Breast epithelium (tissue), 4 donors: ENCODE measurements around the gene LMTK2. TPM values are rescaled to one million over a fixed set of nuclear protein-coding genes. Genes with fewer than 3 reads are reported as not detected.

ENCODE experiments used
- DNase-seq, 2 donors: peaks; one replicate each; pipeline ENCODE4 v3.0.0-alpha.2; 2019; ENCODE audit warnings: low spot score in 2 of 2
- H3K27ac ChIP-seq, 2 donors: fragments of 200-600 bp; sonication (generic) in 1 of 2; one replicate each; pipeline ENCODE4 v1.5.1; 2016 to 2019; ENCODE audit warnings: mild to moderate bottlenecking in 1 of 2
- H3K27me3 ChIP-seq, 2 donors: fragments of 200-600 bp; sonication (generic) in 1 of 2; one replicate each; pipeline versions ENCODE4 v1.5.1 to v1.6.0; 2017 to 2019; ENCODE audit warnings: control low read depth in 1 of 2, mild to moderate bottlenecking in 1 of 2
- H3K36me3 ChIP-seq: fragments of 200-600 bp; one replicate; pipeline ENCODE4 v1.5.1; 2019
- H3K4me1 ChIP-seq, 2 donors: fragments of 200-600 bp; sonication (generic); one replicate each; pipeline ENCODE4 v1.5.1; 2016 to 2019; ENCODE audit warnings: control low read depth in 1 of 2
- H3K4me3 ChIP-seq, 3 donors: fragments of 200-600 bp; sonication (generic); 1 replicate in 2 of 3; 2 replicates in 1 of 3; pipeline ENCODE4 v1.5.1; 2016 to 2019; ENCODE audit warnings: mild to moderate bottlenecking in 3 of 3, moderate library complexity in 2 of 3
- H3K9me3 ChIP-seq, 2 donors: fragments of 200-600 bp; sonication (generic) in 1 of 2; one replicate each; pipeline ENCODE4 v1.5.1; 2016 to 2019; ENCODE audit warnings: control low read depth in 1 of 2
- POLR2A ChIP-seq: fragments of 450-650 bp; IDR thresholded peaks from one replicate; pipeline ENCODE4 v1.6.1; 2016; ENCODE audit warnings: antibody characterized with exemption, mild to moderate bottlenecking, moderate library complexity
- POLR2AphosphoS5 ChIP-seq, 3 donors: sonication (generic); formaldehyde crosslinking; IDR thresholded peaks; one replicate each; pipeline ENCODE4 v1.6.1; 2017; ENCODE audit warnings: antibody characterized with exemption in 3 of 3
- intact Hi-C: fragments of 100-400 bp; cut with DNase I; formaldehyde crosslinking; loops from one replicate; pipeline ENCODE4 v1.15.1; 2023; ENCODE audit warnings: low total_unique reads
- total RNA-seq, 3 donors: library from RNA; depleted of rRNA; stranded (reverse); fragments of >200 nt; gene quantifications; one replicate each; pipeline ENCODE4 v1.1.0, GENCODE V29; 2016
- TF ChIP-seq, protein P1 (sequence below), 3 donors: fragments of 450-650 bp; IDR thresholded peaks; one replicate each; pipeline ENCODE4 v1.5.1; 2016 to 2017; ENCODE audit warnings: antibody characterized with exemption in 3 of 3, mild to moderate bottlenecking in 3 of 3, moderate library complexity in 3 of 3

The LMTK2 gene
- total RNA-seq, 3 donors from 2014 or later: 9.4 to 16.7 (median 14.1) TPM

DNA sequence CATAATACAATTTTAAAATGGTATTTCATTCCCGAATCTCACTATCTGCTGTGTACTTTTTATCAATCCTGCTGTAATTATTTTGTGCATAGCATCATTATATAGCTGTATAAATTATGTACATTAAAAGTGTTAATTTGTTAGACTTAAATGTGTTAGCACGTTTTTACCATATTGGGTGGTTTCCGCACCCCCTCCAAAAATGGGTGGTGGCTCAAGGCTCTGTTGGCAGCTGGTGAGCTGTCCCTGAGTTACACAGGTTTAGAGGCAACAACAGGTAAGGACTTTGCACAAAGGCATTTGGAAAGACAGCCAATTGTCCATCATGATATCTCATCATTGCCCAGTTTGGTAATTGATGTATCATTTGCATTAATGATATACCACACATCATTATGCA, 18.6 kb upstream of the LMTK2 start:
- peaks cover 0 to 5% of the 10 kb centered on the region in 2 donors for H3K9me3 ChIP-seq
- H3K36me3 ChIP-seq: no peaks in the 10 kb centered on the region
- H3K4me1 ChIP-seq: no peaks in the 10 kb centered on the region
- no peaks in the 10 kb centered on the region for H3K27me3 ChIP-seq
- no peak for DNase-seq
- TF ChIP-seq POLR2AphosphoS5 (IDR thresholded peaks at IDR 0.05): no peak
- TF ChIP-seq, protein P1, sequence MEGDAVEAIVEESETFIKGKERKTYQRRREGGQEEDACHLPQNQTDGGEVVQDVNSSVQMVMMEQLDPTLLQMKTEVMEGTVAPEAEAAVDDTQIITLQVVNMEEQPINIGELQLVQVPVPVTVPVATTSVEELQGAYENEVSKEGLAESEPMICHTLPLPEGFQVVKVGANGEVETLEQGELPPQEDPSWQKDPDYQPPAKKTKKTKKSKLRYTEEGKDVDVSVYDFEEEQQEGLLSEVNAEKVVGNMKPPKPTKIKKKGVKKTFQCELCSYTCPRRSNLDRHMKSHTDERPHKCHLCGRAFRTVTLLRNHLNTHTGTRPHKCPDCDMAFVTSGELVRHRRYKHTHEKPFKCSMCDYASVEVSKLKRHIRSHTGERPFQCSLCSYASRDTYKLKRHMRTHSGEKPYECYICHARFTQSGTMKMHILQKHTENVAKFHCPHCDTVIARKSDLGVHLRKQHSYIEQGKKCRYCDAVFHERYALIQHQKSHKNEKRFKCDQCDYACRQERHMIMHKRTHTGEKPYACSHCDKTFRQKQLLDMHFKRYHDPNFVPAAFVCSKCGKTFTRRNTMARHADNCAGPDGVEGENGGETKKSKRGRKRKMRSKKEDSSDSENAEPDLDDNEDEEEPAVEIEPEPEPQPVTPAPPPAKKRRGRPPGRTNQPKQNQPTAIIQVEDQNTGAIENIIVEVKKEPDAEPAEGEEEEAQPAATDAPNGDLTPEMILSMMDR (IDR thresholded peaks at IDR 0.05): no peak
- TF ChIP-seq POLR2A: no peak
- H3K4me3 ChIP-seq: no peak overlapping the region
- intact Hi-C loops: no loop called here
- no peak overlapping the region for H3K27ac ChIP-seq

- peaks cover 0 to 16% of the 10 kb centered on the region in 2 donors for H3K9me3 ChIP-seq
- no peaks in the 10 kb centered on the region for H3K36me3 ChIP-seq
- no peaks in the 10 kb centered on the region for H3K4me1 ChIP-seq
- TF ChIP-seq POLR2A (no peak), POLR2AphosphoS5 (IDR thresholded peaks at IDR 0.05) (no peak)
- TF ChIP-seq, protein P1 (IDR thresholded peaks at IDR 0.05): no peak
- no peaks in the 10 kb centered on the region for H3K27me3 ChIP-seq
- H3K4me3 ChIP-seq: no peak overlapping the region
- intact Hi-C loops: no loop called here
- H3K27ac ChIP-seq: no peak overlapping the region
- no peak for DNase-seq
These were observed 16.5 kb upstream of the LMTK2 start for GRCh38 chr7:98090116-98090515.

DNA sequence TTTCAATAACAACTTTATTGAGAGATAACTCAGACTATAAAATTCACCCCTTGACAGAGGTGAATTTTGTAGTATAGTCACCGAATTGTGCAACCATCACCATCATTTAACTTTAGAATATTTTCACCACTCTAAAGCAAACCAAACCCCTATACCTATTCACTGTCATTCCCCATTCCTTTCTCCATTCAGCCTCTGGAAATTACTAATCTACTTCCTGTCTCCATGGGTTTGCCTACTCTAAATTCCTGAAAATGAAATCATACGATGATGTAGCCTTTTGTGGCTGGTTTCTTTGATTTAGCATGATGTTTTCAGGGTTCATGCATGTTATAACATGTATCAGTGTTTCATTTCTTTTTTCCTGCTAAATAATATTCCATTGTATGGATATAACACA, 15.6 kb upstream of the LMTK2 start:
- intact Hi-C loops: no loop called here
- H3K27ac ChIP-seq: no peak overlapping the region
- no peaks in the 10 kb centered on the region for H3K36me3 ChIP-seq
- no peaks in the 10 kb centered on the region for H3K4me1 ChIP-seq
- H3K9me3 ChIP-seq: peaks cover 0 to 24% of the 10 kb centered on the region in 2 donors
- no peak for DNase-seq
- TF ChIP-seq POLR2AphosphoS5 (IDR thresholded peaks at IDR 0.05): no peak
- no peak for TF ChIP-seq POLR2A
- TF ChIP-seq, protein P1 (IDR thresholded peaks at IDR 0.05): no peak
- H3K4me3 ChIP-seq: no peak overlapping the region
- H3K27me3 ChIP-seq: no peaks in the 10 kb centered on the region

- no peaks in the 10 kb centered on the region for H3K4me1 ChIP-seq
- no peak overlapping the region for H3K27ac ChIP-seq
- intact Hi-C loops: no loop called here
- peak in 1 of 2 donors; percentile 6 for DNase-seq
- H3K9me3 ChIP-seq: peaks cover 0 to 29% of the 10 kb centered on the region in 2 donors
- H3K27me3 ChIP-seq: no peaks in the 10 kb centered on the region
- H3K4me3 ChIP-seq: no peak overlapping the region
- H3K36me3 ChIP-seq: no peaks in the 10 kb centered on the region
- no peak for TF ChIP-seq POLR2A
- TF ChIP-seq POLR2AphosphoS5 (IDR thresholded peaks at IDR 0.05): no peak
- TF ChIP-seq, protein P1 (IDR thresholded peaks at IDR 0.05): no peak
These were observed 15.1 kb upstream of the LMTK2 start for GRCh38 chr7:98091523-98091922.

DNA sequence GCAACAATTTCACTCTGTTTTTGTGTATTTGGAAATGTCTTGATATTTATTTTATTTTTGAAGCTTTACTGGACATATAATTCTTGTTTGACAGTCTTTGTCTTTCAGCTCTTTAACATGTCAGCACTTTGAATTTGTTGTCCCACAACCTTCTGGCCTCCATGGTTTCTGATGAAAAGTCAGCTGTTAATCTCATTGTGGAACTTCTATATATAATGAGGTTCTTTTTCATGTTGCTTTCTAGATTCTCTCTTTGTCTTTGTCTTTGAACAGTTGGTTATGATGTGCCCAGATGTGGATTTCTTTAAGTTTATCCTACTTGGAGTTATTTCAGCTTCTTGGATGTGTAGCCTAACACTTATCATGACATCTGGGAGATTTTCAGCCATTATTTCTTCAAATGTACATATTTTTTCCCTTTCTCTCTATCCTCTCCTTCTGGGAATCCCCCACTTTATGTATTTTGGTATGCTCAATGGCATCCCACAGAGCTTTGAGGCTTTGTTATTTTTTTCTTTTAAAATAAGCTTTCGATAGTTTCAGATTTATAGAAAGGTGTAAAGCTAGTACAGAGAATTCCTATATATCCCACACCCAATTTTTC, 9.5 kb upstream of the LMTK2 start:
- H3K27ac ChIP-seq: no peak overlapping the region
- peaks cover 4 to 58% of the 10 kb centered on the region in 2 donors for H3K9me3 ChIP-seq
- no peaks in the 10 kb centered on the region for H3K27me3 ChIP-seq
- no peak for DNase-seq
- intact Hi-C loops: no loop called here
- H3K4me1 ChIP-seq: no peaks in the 10 kb centered on the region
- no peak for TF ChIP-seq POLR2AphosphoS5 (IDR thresholded peaks at IDR 0.05)
- TF ChIP-seq, protein P1 (IDR thresholded peaks at IDR 0.05): no peak
- no peak for TF ChIP-seq POLR2A
- H3K36me3 ChIP-seq: no peaks in the 10 kb centered on the region
- no peak overlapping the region for H3K4me3 ChIP-seq
